ENCODE results near the gene TNF.
"Not testable (repeated sequence)": the region's sequence is repeated elsewhere in the genome, so short reads cannot be mapped to it uniquely, and the experiment has no call there.

The TNF gene

DNA sequence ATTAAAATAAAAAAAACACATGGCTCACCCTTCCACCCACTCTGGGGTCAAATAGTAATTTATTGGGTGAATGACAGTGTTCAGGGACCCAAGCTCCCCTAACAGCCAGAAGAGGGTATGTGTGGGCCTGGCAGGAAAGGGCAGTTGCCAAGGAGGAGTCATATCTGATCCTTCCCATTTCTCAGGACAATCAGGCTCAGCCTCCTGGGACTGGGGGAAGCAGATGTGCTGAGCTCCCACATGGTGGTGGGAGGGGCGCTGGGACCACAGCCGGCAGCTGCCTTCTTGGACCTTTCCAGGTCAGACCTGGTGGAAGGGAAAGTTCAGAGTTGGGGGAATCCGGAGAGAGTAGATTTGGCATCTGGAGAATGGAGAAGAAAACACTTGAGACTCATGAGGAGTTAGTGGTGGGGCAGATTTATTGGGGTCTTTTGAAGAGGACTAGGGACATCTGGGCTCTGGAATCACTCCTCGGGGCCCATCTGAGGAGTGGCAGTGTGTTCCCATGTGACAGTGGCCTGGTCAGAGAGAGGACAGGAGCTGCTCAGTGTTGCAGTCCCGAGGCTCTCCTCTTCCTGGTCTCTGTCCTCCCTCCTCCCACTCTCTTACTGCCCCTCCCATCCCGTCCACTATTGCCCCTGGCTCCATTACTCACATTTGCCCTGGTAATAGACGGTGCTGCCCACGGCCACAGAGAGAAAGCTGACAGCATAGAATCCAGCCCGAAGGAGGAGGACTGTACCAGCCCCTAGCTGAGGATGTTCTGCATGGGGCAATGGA, 13.7 kb downstream of the TNF start:
- DNase-seq = no peak

DNA sequence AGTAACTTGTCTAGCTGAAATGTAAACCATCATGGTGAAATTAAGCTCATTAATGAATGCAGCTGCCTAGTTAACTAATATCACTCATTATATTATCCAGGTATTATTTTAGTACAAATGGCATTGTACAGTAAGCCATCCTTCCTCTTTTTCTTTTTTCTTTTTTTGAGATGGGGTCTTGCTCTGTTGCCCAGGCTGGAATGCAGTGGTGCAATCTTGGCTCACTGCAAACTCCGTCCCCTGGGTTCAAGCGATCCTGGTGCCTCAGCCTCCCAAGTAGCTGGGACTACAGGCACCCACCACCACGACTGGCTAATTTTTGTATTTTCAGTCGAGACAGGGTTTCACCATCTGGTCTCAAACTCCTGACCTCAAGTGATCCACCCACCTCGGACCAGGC, 15.3 kb downstream of the TNF start:
- DNase-seq = not testable (repeated sequence)

DNA sequence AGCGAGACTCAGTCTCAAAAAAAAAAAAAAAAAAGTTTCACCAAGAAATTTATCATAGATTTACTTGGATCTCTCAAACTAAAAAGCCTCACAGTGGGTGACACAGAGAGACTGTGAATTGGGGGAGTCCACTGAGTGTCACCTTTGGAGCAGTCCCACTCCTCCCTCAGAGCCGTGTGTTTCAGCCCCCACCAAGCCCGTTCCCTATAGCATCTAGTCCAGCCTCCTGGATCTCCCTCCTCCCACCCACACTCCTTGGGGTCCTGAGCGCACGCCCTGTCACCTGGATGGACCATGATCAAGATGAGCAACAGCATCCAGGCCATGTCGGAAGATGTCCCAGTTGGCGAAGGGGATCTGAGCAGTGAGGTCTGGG, 17.0 kb downstream of the TNF start:
- DNase-seq = no peak

DNA sequence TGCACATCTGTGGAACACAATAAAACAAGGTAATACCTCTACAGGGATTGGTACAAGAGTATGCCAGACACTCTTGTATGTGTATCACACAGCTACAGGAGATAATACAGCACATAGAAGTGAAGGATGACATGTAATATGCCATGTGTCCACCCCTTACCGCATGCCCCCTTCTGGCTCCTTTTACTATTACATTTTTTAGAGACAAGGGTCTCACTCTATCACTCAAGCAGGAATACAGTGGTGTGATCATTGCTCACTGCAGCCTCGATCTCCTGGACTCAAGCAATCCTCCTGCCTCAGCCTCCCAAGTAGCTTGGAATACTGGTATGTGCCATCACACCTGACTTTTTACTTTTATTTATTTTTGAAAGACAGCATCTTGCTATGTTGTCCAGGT, 21.6 kb downstream of the TNF start:
- peak; percentile 26 for DNase-seq

DNA sequence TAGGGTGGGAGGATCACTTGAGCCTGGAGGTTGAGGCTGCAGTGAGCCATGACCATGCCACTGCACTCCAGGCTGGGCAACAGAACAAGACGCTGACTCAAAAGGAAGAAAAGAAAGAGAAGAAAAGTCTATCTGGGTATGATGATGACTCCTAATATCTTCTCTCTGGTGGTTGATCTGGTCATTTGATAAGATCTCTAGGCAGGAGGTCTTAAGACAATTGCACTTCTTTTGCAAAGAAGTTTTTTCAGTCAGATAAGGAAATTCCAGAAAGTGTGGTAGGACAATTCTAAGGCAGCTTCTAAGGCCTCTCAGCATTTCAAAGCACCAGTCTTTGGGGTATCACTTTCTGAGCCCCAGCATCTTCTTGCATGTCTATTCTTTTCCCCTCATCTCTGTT, 32.0 kb downstream of the TNF start:
- DNase-seq = no peak

DNA sequence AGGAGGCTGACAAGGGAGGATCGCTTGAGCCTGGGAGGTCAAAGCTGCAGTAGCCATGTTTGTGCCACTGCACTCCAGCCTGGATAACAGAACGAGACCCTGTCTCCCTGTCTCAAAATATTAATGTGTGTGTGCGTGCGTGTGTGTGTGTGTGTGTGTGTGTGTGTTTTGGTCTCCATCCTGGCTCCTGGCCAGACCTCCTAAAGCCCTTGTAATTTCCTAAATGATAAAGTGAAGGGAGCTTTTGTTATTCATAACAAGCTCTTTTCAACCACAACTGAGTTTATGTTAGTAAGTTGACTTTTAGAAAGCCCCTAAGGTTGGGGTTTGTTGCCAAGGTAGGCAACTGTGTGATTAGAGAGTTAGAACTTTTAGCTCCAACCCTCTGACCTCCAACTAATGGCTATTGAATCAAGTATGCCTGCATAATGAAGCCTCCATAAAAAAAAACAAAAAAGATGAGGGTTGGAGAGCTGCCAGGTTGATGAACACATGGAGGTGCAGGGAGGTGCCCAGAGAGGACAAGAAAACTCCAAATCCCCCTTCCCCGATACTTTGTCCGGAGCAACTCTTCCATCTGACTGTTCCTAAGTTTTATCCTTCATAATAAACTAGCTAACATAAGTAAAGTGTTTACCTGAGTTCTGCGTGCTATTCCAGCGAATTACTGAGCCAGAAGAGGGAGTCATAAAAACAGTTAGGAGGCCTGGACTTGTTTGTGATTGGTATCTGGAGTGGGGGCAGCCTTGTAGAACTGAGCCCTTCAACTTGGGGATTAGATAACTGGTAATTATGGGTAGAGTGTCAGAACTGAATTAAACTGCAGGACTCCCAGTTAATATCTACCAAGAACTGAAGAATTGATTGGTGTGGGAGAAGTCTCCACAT, 34.4 kb downstream of the TNF start:
- DNase-seq = no peak

DNA sequence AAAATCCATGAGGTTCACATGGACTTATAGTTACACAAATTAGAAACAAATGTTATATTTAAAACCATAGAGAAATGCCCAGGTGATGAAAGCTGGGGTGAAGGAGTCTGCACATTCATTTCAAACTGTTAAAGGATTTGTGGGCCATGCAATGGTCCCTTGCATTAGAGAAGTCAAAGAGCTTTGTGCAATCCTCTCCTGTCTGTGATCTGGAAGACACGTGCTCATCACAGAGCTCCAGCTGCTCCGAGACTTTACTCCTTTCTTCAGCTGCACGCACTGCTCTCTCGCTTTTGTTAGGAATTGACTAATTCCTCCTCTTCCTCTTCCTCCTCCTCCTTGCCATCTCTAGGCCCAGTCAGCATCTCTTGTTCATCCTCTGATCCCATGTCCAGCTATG, 35.6 kb downstream of the TNF start:
- DNase-seq = no peak

DNA sequence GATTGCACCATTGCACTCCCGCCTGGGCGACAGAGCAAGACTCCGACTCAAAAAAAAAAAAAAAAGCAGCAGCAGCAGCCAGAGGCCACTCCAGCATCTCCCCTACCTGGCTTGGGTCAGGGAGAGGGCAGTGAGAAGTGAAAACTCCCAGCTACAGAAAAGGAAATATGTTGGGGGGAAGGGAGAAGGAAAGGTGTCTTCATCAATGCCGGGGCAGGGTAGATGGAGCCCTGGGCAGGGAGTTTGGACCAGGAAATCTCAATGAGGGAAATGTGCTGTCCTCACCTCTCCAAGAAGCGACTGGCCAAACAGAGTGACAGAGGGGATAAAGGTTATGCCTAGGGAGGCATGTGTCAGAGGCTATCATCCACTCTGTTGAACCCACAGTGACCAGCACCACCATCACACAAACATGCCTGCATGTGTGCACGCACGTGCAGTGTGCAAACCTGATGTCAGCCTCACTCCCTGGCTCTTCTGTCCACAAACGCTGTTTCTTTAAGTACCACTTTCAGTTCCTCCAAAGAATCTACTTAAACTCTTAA, 38.8 kb downstream of the TNF start:
- no peak for DNase-seq

DNA sequence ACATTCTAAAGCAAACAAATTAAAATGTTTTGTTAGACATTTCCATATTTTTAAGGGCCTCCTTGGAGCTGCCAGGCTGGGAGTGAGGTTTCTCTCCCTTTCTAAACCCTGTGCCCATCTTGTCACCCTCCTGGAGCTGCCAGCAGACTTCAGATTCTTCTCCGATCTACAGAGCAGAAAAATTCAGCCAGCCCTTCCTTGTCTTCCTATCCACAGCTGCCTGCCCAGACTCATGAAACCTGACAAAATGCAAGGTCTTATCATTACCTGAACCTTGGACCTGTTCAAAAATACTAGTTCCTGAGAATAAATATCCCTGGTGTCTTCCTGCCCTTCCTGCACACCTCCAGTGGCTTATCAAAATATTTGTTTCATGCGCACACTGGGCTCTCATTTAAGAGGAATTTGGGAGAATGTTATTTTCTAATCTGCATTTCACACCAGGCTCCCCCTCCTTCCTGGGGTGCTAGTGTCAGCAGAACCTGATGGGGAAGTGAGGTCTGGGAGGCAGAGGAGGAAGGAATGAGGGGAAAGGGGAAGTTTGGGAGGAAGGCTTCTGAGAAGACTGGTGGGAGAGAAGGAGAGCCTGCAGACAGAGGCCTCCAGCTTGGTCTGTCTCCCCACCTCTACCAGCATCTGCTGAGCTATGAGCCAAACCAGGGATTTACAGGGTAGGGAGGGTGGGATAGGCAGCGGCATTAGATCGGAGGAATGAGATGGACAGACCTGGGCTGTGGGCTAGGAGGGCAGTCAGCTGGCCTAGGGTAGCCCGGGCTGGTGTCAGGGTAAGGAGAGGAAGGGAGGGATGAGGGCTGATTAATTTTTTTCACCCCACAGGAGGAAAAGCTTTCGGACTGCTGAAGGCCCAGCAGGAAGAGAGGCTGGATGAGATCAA, 39.6 kb downstream of the TNF start, which contains the start of gene AIF1:
Gene AIF1, plus strand, starts transcription at position 551 of the 895 bp plus-strand sequence. Its CDS starts 96 bp downstream, at position 647.
- DNase-seq = no peak

DNA sequence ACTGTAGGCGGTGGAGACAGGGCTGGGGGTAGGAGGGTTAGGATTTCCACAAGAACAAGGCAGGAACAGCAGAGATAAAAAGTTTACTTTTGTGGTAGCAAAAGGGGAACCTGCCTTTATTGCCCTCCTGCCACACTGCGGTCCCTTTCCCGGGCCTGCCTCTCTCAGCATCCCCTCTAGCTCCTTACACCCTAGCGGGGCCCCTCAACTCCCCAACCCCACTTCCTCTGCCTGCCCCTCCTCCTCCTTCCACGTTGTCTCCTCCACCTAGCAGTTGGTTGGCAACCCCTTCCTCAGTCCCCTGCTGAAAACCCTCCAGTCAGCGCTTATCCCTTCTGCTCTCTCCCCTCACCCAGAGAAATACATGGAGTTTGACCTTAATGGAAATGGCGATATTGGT, 40.4 kb downstream of the TNF start:
- DNase-seq = no peak

DNA sequence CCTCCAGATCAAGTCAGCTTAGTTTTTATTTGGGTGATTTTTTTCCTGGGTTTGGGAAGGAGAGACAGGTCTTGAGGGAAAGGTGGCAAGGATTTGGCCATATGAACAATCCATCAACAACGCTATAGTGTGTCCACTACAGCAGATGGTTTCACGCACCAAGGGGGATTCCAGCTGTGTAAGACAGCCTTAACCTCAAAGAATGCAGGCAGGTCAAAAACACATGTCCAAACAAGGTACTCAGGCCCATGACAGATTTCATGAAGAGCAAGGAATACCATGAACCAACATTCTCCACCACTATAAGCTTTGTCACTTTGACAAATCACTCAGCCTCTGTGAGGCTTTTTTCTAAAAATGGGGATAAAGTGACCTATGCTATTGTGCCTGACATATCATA, 41.6 kb downstream of the TNF start:
- no peak for DNase-seq

DNA sequence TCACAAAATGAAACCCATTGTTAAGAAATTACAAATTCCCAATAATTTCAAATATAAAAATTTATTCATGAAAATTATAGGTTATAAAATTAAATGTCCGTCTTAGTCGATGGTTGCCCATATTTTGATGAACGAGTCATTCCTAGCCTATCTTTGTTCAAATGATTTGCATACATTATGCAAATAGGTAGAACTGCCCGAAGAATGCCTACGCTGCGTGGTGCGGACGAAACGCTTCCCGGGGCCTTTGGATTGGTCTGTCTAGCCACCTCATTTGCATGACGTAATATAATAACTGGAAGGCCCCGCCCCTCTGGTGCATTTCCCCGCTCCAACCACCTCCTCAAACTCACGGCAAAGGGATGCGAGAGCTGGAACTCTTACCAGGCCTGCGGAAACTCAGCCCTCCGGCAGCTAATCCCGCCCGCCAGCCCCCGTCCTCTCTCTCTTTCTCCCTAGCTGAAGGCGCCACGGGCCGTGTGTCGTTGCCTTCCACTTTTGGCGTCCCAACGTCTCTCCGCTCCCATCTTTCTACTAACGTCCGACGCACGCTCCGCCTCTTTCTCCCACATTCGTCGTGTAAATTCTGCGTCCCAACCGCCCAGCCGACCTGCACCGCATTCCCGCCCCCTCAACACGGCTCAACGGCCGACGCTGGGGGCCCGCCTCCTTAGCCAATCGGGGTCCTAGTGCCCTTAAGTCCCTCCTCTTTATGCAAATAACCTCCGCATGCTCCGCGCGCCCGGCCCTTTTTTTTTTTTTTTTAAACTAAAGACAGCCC, 44.6 kb downstream of the TNF start:
- peak; percentile 92 for DNase-seq

DNA sequence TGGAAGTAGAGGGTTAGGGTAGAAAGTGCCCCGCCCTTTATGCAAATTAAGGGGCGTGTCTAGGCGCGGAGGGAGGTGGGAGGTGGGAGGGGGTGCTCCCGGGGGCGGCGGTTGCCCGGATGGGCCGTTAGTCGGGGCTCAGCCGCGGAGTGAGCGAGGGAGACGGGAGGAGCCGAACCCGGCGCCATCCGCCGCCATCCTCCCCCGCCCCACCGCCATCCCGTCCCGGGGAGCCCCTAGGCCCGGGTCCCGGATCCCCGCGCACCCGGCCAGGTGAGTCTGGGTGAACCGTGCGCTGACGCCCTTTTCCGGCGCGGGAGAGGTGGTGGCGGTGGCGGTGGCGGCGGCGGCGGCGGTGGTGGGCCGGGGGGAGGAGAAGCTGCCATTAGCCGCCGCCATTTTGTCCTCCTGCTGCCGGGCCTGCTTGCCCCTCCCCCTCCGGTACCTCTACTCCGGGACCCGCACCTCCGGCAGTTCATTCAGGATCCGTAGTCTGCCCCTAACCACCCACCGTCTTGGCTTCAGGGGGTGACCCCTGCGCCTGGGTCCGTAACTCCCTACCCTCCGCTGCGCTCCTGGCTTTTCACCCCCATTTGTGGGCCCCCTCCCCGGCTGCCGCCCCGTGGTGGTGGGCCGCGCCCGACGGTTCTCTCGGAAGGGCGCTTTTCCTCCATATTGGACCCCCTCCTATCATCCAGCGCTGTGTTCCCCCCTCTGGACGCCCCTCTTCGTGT, 45.4 kb downstream of the TNF start, which contains the start of gene PRRC2A:
Gene PRRC2A, plus strand, starts transcription at position 130 of the 734 bp plus-strand sequence. CDS start 2,075 bp downstream, outside the sequence.
- peak; percentile 90 for DNase-seq

DNA sequence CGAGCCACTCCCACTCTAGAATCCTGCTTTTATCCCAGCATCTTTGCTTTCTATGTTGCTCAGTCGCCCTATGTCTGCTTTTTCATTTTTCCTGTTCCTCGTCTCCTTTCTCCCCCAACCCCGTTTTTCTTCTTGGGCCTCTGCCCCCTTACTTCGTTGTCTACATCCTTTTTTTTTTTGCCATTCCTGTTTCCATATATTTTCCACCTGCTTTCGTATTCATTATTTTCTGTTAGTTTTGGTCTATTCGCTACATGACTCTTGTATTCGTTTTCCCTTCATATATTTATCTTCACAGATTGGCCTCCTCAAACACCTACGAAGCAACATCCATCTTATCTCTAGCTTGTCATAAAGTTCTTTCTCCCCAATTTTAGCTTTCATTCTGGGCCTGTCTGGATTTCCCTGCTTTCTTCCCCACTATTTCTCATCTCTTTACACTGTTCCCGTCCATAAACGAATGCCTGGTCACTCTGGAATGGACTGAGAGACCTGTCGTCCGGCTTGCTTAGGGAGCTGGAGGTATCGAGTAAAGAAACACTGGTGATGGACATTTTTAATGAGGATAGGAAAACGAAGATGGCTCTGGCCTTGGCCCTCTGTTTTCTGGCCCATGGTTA, 46.1 kb downstream of the TNF start:
- DNase-seq = no peak

DNA sequence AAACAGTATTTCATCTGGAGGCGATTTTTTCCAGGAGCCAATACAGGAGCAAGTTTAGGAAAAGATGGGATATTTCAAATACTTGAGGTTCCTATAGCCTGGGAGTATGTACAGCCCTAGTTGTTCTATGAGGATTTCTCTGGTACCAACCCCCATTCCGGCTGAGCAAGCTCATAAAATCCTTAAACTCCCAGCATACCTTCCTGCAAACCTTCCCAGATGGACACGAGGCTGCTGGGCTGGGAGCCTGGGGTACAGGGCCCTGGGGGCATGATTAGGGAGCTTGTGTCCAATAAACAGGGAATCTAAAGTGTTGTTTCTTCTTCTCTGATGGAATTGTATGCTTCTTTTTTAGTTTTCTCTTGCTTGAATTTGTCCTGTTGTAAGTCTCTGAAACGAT, 46.6 kb downstream of the TNF start:
- no peak for DNase-seq

DNA sequence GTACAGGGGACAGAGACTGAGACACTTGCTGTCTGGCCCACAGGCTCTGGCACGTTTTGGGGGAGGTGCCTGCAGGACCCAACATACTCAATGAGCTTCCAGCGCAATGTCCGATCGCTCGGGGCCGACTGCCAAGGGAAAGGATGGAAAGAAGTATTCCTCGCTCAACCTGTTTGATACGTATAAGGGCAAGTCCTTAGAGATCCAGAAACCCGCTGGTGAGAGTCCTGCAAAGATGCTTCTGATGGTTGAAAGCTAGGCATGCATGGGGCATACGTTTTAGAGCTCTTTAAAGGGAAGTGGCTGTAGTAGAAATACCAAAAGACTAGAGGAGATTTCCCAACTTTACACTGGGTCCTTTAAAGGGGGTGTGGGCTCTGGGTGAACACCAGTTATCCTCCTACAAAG, 47.3 kb downstream of the TNF start:
- DNase-seq = no peak

DNA sequence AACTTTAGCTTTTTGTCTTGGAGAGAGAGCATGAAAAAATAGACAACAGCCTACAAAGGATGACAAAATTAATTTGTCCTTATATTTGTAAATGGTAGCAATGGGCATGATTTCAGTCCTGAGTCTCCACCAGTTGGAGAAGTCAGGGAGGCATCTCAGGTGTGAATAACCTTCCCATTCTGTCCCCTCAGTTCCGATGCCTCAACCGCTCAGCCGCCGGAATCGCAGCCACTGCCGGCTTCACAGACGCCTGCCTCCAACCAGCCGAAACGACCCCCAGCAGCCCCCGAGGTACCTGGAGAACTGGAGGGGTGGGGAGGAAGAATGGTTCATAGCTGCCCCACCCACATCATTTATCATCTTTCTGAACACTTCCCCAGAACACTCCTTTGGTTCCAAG, 48.7 kb downstream of the TNF start:
- no peak for DNase-seq

DNA sequence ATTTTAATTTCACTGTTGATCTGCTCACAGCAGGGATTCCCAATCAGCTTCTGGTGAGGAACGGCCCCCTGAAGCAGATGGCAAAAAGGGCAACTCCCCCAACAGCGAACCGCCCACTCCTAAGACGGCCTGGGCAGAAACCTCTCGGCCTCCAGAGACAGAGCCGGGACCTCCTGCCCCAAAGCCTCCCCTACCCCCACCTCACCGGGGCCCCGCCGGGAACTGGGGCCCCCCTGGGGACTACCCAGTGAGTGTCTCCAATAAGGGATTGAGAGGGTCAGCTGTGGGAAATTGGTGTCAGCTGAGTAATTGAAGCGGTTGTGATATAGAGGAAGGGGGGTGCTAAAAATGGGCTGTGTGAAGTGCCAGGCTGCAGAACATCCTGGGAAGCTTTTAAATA, 51.6 kb downstream of the TNF start:
- no peak for DNase-seq

DNA sequence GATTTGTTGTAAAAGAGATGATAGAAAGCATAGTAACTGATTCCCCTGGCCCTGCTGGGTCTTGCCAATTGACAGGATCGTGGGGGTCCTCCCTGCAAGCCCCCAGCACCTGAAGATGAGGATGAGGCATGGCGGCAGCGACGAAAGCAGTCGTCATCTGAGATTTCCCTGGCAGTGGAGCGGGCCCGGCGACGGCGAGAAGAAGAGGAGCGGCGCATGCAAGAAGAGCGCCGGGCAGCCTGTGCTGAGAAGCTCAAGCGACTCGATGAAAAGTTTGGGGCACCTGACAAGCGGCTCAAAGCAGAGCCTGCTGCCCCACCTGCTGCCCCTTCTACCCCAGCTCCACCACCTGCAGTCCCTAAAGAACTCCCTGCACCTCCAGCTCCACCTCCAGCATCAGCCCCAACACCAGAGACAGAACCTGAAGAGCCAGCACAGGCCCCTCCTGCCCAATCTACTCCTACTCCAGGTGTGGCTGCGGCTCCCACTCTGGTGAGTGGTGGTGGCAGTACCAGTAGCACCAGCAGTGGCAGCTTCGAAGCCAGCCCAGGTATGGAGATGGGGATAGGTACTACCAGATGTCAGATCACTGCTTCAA, 52.4 kb downstream of the TNF start:
- DNase-seq = no peak
